Measurements from ENCODE around the gene LHPP.

LHPP gene

GRCh38 chr10:124559372-124560132, 97.9 kb downstream of the LHPP start:
- no peak for FAIRE-seq

- FAIRE-seq, result no peak
Observed at GRCh38 chr10:124560377-124561105, 98.9 kb downstream of the LHPP start.

GRCh38 chr10:124561206-124561605, 99.6 kb downstream of the LHPP start:
- FAIRE-seq, result no peak

- FAIRE-seq, result no peak
Observed at GRCh38 chr10:124562425-124563060, 100.9 kb downstream of the LHPP start.

GRCh38 chr10:124563320-124564040, 101.9 kb downstream of the LHPP start:
- no peak for FAIRE-seq

GRCh38 chr10:124564881-124565280, 103.3 kb downstream of the LHPP start:
- FAIRE-seq, result no peak

GRCh38 chr10:124565565-124566221, 104.1 kb downstream of the LHPP start:
- FAIRE-seq, result no peak

GRCh38 chr10:124566222-124566888, 104.7 kb downstream of the LHPP start:
- FAIRE-seq, result no peak

- FAIRE-seq, result no peak
Observed at GRCh38 chr10:124566981-124567835, 105.6 kb downstream of the LHPP start.

GRCh38 chr10:124568339-124568738, 106.7 kb downstream of the LHPP start:
- FAIRE-seq, result no peak

GRCh38 chr10:124568848-124569622, 107.4 kb downstream of the LHPP start:
- FAIRE-seq, result no peak

GRCh38 chr10:124569623-124570470, 108.2 kb downstream of the LHPP start:
- FAIRE-seq, result no peak

- FAIRE-seq, result no peak
Observed at GRCh38 chr10:124570646-124571045, 109.0 kb downstream of the LHPP start.

GRCh38 chr10:124572751-124573150, 111.1 kb downstream of the LHPP start:
- no peak for FAIRE-seq

GRCh38 chr10:124573726-124574455, 112.3 kb downstream of the LHPP start:
- FAIRE-seq, result no peak

GRCh38 chr10:124574456-124575070, 112.9 kb downstream of the LHPP start:
- FAIRE-seq, result no peak

- FAIRE-seq, result no peak
Observed at GRCh38 chr10:124575107-124576035, 113.7 kb downstream of the LHPP start.
